ENCODE results near the gene UTP11. TPM values are rescaled to one million over a fixed set of nuclear protein-coding genes. Genes with fewer than 3 reads are reported as not detected.

The UTP11 gene
- total and polyA plus RNA-seq, 7 experiments from 2014 or later, result 8.2 to 42.8 (median 16.8) TPM

DNA sequence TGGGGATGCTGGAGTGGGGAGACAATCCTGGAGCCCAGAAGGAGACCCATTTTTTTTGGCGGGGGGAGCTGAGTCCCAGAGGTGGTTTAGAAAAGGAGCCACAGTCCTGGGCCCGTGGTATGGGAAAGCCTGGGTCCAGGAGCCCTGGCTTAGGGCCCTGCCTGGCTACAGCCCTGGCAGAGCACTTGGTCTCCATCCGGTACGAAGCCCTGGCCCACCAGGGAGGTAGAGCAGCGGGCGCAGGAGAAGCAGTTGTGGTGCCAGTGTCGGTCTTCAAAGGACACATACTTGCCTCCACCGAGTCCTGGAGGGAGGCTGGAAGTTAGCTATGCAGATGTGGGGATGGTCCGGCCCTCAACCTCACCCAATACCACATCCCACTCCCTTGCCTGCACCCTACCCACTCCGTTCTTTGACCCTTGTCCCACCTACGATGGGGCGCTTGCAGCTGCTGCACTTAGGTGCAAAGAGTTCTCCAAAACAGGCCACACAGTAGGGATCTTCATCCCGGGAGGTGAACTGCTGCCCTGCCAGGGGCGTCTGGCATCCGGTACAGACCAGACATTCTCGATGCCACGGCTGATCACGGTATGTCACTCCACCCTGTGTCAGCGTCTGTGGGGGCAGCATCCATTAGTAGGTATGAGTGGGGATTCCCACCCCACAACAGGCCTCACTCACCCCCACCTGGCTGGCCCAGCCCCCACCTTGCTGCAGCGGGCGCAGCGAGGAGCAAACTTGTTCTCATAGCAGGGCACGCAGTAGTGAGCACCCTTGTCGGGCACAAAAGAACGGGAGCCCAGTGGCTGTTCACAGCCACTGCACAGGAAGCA lies 15.1 kb upstream of the UTP11 start:
- intact Hi-C loops (cut with micrococcal nuclease), result no loop called here
- peaks cover 22 to 49% (median 32%) of the 10 kb centered on the region in 7 donors for H3K4me1 Mint-ChIP-seq
- peak overlapping the region in 1 of 10 donors; percentile 28 for H3K4me3 Mint-ChIP-seq
- ChIA-PET CTCF (interaction anchor here (0.5 kb wide), 1 partner anchor 132 kb away, joined by 3 read pairs; no protein-coding TSS in a partner anchor), POLR2A (interaction anchor here (0.9 kb wide), 1 partner anchor 138 kb away, joined by 3 read pairs; the partner anchor contains the start of gene MTF1)
- Histone ChIP-seq H3K4me3 (ENCODE audit: low read length) (no peak overlapping the region), H3K27me3 (ENCODE audit: control insufficient read depth in 2 of 2, insufficient read depth in 2 of 2, low read length in 2 of 2) (no peaks in the 10 kb centered on the region), H3K4me1 (ENCODE audit: control insufficient read depth in 2 of 2, insufficient read depth in 2 of 2, low read length in 2 of 2) (peaks cover 0 to 8% of the 10 kb centered on the region in 2 donors), H3K9me3 (ENCODE audit: control insufficient read depth in 2 of 3, low read length in 3 of 3) (no peaks in the 10 kb centered on the region), H3K27ac (ENCODE audit: low read depth, low read length) (no peak overlapping the region), H3K36me3 (ENCODE audit: control insufficient read depth in 2 of 3, insufficient read depth in 3 of 3, low read length in 3 of 3) (no peaks in the 10 kb centered on the region)
- peaks cover 0 to 3% (median 0%) of the 10 kb centered on the region in 11 donors for H3K9me3 Mint-ChIP-seq
- H3K36me3 Mint-ChIP-seq, result peaks cover 0 to 7% (median 3%) of the 10 kb centered on the region in 5 donors
- no peak for DNase-seq
- peak overlapping the region in 3 of 9 donors; percentile 33 to 81 (median 44) for H3K27ac Mint-ChIP-seq
- ATAC-seq, result no peak
- no peaks in the 10 kb centered on the region for H3K27me3 Mint-ChIP-seq

DNA sequence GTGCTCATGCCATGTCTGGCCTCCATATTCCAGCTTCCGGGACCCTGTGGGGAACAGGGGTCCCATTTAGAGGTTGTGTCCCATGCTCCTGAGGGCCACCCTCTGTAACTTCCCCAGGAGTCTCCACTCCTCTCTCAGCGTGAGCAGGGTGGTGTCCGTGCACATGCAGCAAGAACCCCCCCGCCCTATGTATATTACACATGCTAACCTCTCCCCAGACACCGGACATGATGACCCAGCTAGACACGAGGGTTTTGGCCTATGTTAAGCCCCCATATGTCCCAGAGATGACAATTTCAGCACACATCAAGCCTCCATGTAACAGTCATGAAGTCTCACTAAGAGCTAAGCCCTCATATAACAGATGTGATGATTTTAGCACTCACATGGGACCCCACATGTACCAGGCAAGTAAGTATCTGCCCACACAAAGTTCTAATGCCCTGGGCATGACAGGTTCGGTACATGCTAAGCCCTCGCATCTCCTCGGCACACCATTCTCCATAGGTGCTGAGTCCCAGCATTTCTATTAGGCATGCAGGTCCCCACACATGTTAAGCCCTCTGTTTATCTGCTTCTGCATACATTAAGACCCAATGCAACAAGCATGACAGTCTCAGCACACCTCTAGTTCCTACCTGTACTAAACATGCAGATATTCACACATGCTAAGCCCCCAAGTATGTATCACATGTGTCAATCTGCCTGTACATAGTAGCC lies 14.3 kb upstream of the UTP11 start:
- intact Hi-C loops (cut with micrococcal nuclease), result no loop called here
- CTCF ChIA-PET, result no interaction called here
- no peaks in the 10 kb centered on the region for H3K27me3 Mint-ChIP-seq

GRCh38 chr1:37998913-37999429 lies 13.6 kb upstream of the UTP11 start:
- Histone ChIP-seq H3K27me3 (ENCODE audit: control insufficient read depth in 2 of 2, insufficient read depth in 2 of 2, low read length in 2 of 2) (no peaks in the 10 kb centered on the region), H3K36me3 (ENCODE audit: control insufficient read depth in 2 of 3, insufficient read depth in 3 of 3, low read length in 3 of 3) (no peaks in the 10 kb centered on the region), H3K4me1 (ENCODE audit: control insufficient read depth in 2 of 2, insufficient read depth in 2 of 2, low read length in 2 of 2) (peaks cover under 1 to 8% of the 10 kb centered on the region in 2 donors), H3K27ac (ENCODE audit: low read depth, low read length) (no peak overlapping the region), H3K4me3 (ENCODE audit: low read length) (no peak overlapping the region), H3K9me3 (ENCODE audit: control insufficient read depth in 2 of 3, low read length in 3 of 3) (no peaks in the 10 kb centered on the region)
- peak overlapping the region in 5 of 9 donors; percentile 11 to 89 (median 54) for H3K27ac Mint-ChIP-seq
- intact Hi-C loops (cut with micrococcal nuclease), result no loop called here
- no peak for DNase-seq
- H3K4me1 Mint-ChIP-seq, result peaks cover 31 to 60% (median 42%) of the 10 kb centered on the region in 7 donors
- peak overlapping the region in 1 of 10 donors; percentile 59 for H3K4me3 Mint-ChIP-seq
- no peak for ATAC-seq
- H3K27me3 Mint-ChIP-seq, result no peaks in the 10 kb centered on the region
- CTCF ChIA-PET, result no interaction called here
- H3K9me3 Mint-ChIP-seq, result peaks cover 0 to 3% (median 0%) of the 10 kb centered on the region in 11 donors
- H3K36me3 Mint-ChIP-seq, result peaks cover 0 to 7% (median 3%) of the 10 kb centered on the region in 5 donors
- POLR2A ChIA-PET, result no interaction called here

More for the DNA sequence above, 14.3 kb upstream of the UTP11 start:
- POLR2A ChIA-PET, result no interaction called here
- no peaks in the 10 kb centered on the region for H3K36me3 ChIP-seq (ENCODE audit: control insufficient read depth in 2 of 3, insufficient read depth in 3 of 3, low read length in 3 of 3)
- Mint-ChIP-seq H3K36me3 (peaks cover 0 to 7% (median 3%) of the 10 kb centered on the region in 5 donors), H3K9me3 (peaks cover 0 to 3% (median 0%) of the 10 kb centered on the region in 11 donors), H3K27ac (peak overlapping the region in 5 of 9 donors; percentile 19 to 81 (median 38)), H3K4me3 (peak overlapping the region in 2 of 10 donors; percentile 19 to 28), H3K4me1 (peaks cover 23 to 53% (median 35%) of the 10 kb centered on the region in 7 donors)
- DNase-seq (no peak), ATAC-seq (no peak)
- no peak overlapping the region for H3K27ac ChIP-seq (ENCODE audit: low read depth, low read length)
- no peak overlapping the region for H3K4me3 ChIP-seq (ENCODE audit: low read length)
- no peaks in the 10 kb centered on the region for H3K27me3 ChIP-seq (ENCODE audit: control insufficient read depth in 2 of 2, insufficient read depth in 2 of 2, low read length in 2 of 2)
- no peaks in the 10 kb centered on the region for H3K9me3 ChIP-seq (ENCODE audit: control insufficient read depth in 2 of 3, low read length in 3 of 3)
- peaks cover 0 to 8% of the 10 kb centered on the region in 2 donors for H3K4me1 ChIP-seq (ENCODE audit: control insufficient read depth in 2 of 2, insufficient read depth in 2 of 2, low read length in 2 of 2)

- Histone ChIP-seq H3K9me3 (ENCODE audit: control insufficient read depth in 2 of 3, low read length in 3 of 3) (no peaks in the 10 kb centered on the region), H3K27ac (ENCODE audit: low read depth, low read length) (peak overlapping the region; percentile 20), H3K27me3 (ENCODE audit: control insufficient read depth in 2 of 2, insufficient read depth in 2 of 2, low read length in 2 of 2) (no peaks in the 10 kb centered on the region), H3K36me3 (ENCODE audit: control insufficient read depth in 2 of 3, insufficient read depth in 3 of 3, low read length in 3 of 3) (no peaks in the 10 kb centered on the region), H3K4me1 (ENCODE audit: control insufficient read depth in 2 of 2, insufficient read depth in 2 of 2, low read length in 2 of 2) (peaks cover 4 to 7% of the 10 kb centered on the region in 2 donors), H3K4me3 (ENCODE audit: low read length) (no peak overlapping the region)
- DNase-seq (no peak), ATAC-seq (no peak)
- H3K9me3 Mint-ChIP-seq, result peaks cover 0 to 3% (median 0%) of the 10 kb centered on the region in 11 donors
- intact Hi-C loops (cut with micrococcal nuclease), result loop anchor here in 1 of 2 donors (5.0 kb wide), 1 partner anchor 1683 kb away; no protein-coding TSS in a partner anchor
- ChIA-PET CTCF (interaction anchor here (0.5 kb wide), 1 partner anchor 61 kb away, joined by 4 read pairs; no protein-coding TSS in a partner anchor), POLR2A (interaction anchor here (0.7 kb wide), 1 partner anchor 15 kb away, joined by 4 read pairs; no protein-coding TSS in a partner anchor)
- H3K4me3 Mint-ChIP-seq, result peak overlapping the region in 2 of 10 donors; percentile 19 to 59
- H3K4me1 Mint-ChIP-seq, result peaks cover 31 to 67% (median 44%) of the 10 kb centered on the region in 7 donors
- H3K27ac Mint-ChIP-seq, result peak overlapping the region in 5 of 9 donors; percentile 11 to 89 (median 54)
- H3K36me3 Mint-ChIP-seq, result peaks cover 0 to 7% (median 3%) of the 10 kb centered on the region in 5 donors
- H3K27me3 Mint-ChIP-seq, result no peaks in the 10 kb centered on the region
These were observed 12.9 kb upstream of the UTP11 start for GRCh38 chr1:37999430-38000232.

DNA sequence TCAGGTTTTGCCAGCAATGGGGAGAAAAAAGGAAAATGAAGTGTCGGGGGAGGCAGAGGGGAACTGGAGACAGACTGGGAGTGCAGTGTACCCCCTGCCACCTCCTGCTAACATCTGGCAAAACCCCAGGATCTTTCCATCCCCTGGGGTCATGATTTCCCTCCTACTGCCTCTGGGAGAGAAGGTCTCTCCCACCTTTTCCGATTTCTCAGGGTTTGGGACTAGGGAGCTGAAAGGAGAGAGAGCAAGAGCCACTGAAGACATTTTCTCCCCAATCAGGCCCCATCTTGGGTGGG lies 12.4 kb upstream of the UTP11 start:
- H3K27me3 ChIP-seq (ENCODE audit: control insufficient read depth in 2 of 2, insufficient read depth in 2 of 2, low read length in 2 of 2), result no peaks in the 10 kb centered on the region
- ChIA-PET CTCF (interaction anchor here (0.5 kb wide), 1 partner anchor 61 kb away, joined by 4 read pairs; no protein-coding TSS in a partner anchor), POLR2A (interaction anchor here (0.7 kb wide), 1 partner anchor 14 kb away, joined by 4 read pairs; no protein-coding TSS in a partner anchor)
- no peak for ATAC-seq
- H3K27ac ChIP-seq (ENCODE audit: low read depth, low read length), result peak overlapping the region; percentile 20
- Mint-ChIP-seq H3K36me3 (peaks cover 0 to 4% (median 3%) of the 10 kb centered on the region in 5 donors), H3K27me3 (no peaks in the 10 kb centered on the region), H3K9me3 (peaks cover 0 to 3% (median 0%) of the 10 kb centered on the region in 11 donors), H3K27ac (peak overlapping the region in 4 of 9 donors; percentile 45 to 89 (median 65)), H3K4me1 (peaks cover 27 to 62% (median 40%) of the 10 kb centered on the region in 7 donors), H3K4me3 (peak overlapping the region in 1 of 10 donors; percentile 17)
- no peak overlapping the region for H3K4me3 ChIP-seq (ENCODE audit: low read length)
- DNase-seq, result no peak
- no peaks in the 10 kb centered on the region for H3K9me3 ChIP-seq (ENCODE audit: control insufficient read depth in 2 of 3, low read length in 3 of 3)
- H3K36me3 ChIP-seq (ENCODE audit: control insufficient read depth in 2 of 3, insufficient read depth in 3 of 3, low read length in 3 of 3), result no peaks in the 10 kb centered on the region
- H3K4me1 ChIP-seq (ENCODE audit: control insufficient read depth in 2 of 2, insufficient read depth in 2 of 2, low read length in 2 of 2), result peaks cover 0 to 9% of the 10 kb centered on the region in 2 donors
- intact Hi-C loops (cut with micrococcal nuclease), result loop anchor here in 1 of 2 donors (5.0 kb wide), 1 partner anchor 1682 kb away; no protein-coding TSS in a partner anchor
